Activated CD4-positive, alpha-beta T cell treated with anti-CD3 and anti-CD28 coated beads, Interleukin-2, amount 50 U/mL, for 16 hours (primary cell): Measurements from ENCODE around the gene PREP.
"Not testable (repeated sequence)": the region's sequence is repeated elsewhere in the genome, so short reads cannot be mapped to it uniquely, and the experiment has no call there.

Source experiments
- DNase-seq: peaks from one replicate; pipeline ENCODE4 v3.0.0-alpha.2; 2020

PREP gene

GRCh38 chr6:105389543-105389942 is 13.3 kb downstream of the PREP start:
- DNase-seq: no peak

DNA sequence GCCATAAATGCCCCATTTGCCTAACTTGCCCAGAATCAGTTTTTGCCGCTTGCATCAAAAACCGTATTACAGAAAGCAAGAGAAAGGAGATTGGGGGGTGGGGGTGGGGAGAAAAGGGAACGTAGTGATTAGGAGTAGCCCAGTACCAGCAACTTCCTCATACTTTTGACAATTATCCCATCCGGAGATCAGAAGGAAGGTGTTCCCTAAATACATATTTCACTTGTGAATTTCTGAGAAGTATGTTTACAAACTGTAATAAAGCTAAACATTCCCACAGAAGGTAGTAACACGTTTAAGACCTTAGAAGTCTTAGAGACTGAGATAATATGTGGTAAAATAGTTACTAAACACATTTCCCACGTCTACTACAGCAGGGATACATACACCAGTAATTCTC is 14.5 kb downstream of the PREP start:
- no peak for DNase-seq

DNA sequence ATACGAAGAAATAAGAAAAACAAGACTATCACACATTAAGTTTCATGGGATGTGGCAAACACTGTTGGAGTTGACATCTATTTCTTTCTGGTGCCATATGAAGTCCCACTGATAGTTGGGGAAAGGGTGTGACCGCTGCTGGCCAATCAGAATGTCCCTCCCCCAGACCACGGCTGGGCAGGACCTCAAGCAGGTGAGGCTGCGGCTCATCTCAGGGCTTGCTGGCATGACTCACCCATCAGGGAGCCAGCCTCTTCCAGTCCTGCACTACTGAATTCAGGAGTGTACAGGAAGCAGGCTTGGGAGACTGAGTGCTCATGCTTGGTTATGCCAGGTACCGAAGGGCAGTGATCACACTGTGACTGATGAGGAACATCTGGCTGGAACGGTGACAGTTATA is 18.9 kb downstream of the PREP start:
- no peak for DNase-seq

- no peak for DNase-seq
Observed at GRCh38 chr6:105382958-105383357, 19.9 kb downstream of the PREP start.

DNA sequence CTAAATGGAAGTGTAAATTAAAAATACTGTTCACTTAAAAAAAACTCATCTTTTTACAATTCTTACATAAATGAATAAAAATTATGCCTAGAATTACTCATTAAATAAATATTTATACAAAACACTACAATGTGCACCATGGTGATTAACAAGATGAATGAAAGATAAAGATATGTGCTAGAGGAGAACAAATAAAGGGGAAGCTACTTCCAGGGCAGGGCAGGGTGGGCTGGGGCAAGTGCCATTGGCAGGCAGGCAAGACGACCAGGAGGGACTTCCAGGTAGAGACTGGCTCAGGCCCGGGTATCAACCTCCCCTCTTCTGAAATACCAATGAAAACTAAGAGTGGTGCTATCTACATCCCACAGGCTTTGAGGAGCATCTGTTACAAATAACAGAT is 20.4 kb downstream of the PREP start:
- DNase-seq: no peak

DNA sequence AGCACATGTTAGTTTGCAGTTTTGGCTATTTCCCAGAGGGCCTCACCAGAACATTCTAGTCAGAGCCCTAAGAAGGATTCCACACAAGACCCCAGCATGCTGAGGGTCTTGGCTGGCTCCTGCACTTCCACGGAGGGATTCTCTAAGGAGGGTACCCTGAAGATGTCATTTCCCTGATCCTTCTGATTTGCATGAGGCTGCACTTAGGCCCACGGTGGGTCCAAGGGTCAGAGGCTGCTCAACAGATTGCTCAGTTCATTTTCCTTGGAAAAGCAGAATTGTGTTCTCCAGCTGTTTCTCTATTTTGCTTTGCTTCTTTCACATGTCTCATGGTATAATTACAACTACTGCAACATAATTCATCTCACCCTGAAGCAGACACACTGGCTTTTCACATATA is 22.2 kb downstream of the PREP start:
- no peak for DNase-seq

DNA sequence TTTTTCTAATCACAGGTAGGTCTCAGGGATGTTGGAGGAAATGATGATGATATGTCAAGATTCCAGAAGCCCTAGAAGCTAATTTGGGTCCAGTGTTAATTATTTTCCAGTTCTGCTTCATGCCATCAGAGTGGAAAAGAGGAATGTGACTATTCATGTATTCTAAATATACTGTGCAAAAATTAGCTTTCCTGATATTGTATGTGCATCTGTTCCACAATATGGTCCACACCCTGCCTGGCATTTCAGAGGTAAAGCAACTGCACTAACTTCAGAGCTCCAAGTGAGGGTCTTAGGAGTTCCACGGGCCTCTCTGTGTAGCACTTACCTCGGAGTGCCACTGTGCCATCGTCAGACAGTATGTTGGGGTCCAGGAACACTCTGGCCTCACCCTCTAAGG is 27.1 kb downstream of the PREP start:
- no peak for DNase-seq

GRCh38 chr6:105374010-105374420 is 28.9 kb downstream of the PREP start:
- DNase-seq: no peak

DNA sequence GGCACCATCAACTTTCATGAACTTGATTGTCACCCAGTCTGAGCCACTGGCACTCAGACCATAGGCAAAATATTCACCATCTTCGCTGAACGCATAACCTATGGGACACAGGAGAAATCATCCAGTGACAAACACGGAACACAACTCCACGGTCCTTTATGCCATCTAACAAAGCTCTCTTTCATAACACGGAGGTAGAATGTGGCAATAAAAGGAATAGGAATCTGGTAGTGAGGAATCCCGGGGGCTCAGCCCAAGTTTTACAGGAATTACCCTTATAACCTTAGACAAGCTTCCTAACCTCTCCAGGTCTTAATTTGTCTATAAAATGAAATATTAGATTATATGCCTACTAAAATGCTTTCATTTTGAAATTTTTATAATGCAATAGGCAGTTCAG is 29.4 kb downstream of the PREP start:
- no peak for DNase-seq

GRCh38 chr6:105372849-105373182 is 30.1 kb downstream of the PREP start:
- DNase-seq: no peak

GRCh38 chr6:105372142-105372848 is 30.6 kb downstream of the PREP start:
- DNase-seq: no peak

DNA sequence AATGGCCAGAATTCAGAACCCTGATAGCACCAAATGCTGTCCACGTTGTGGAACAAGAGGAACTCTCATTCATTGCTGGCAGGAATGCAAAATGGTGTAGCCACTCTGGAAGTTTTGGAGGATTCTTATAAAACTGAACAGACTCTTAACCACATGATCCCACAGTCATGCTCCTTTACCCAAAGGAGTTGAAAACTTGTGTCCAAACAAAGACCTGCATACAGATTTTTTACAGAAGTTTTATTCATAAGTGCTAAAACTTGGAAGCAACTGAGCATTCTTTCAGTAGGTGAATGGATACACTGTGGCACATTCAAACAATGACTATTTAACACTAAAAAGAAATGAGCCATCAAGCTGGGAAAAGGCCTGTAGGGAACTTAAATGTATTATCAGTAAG is 32.5 kb downstream of the PREP start:
- no peak for DNase-seq

GRCh38 chr6:105369145-105369544 is 33.7 kb downstream of the PREP start:
- DNase-seq: no peak

- DNase-seq: peak; percentile 14
Observed at GRCh38 chr6:105364243-105364642, 38.6 kb downstream of the PREP start.

- no peak for DNase-seq
Observed at GRCh38 chr6:105363100-105363754, 39.7 kb downstream of the PREP start.

DNA sequence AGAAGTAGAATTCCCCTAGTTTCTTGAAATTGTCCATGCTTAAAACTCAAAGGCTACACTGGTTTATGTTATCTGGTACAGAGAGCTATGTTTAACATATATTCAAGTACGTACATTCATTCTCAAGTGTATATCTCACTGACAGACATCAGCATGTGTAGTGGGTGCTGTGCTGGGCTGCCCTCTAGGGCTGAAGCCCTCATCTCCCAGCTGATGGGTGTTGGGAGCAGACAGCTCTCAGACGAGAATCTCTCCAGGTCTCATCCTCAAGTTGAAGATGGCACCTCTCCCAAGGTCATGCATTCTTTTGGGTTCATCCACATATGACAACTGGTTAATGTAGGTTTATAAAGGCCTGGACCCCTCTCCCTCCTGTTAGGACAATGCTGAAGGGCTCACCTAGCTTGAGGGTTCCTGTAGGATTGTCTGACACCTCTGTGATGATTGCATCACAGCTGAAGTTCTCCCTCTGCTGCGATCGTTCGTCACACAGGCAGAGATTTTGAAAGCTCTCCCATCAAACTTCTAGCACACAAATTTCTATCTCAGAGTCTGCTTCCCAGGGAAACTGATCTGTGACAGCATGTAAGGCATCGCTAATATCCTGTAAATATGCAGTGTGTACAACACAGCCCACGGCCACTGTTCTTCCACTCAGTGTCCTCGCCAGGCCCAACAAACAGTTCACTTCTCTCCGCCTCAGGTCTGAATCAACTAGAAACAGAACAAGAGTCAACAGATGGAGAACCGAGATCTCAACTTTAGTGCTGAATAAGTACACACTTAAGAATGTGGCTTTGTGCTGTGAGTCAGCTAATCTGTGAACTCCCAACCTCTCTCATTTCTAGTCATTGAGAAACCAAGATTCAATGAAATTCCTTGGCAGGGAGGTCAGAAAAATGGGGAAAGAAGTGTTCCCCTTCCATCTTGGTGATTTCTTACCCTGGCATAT is 43.2 kb downstream of the PREP start:
- peak; percentile 47 for DNase-seq

- no peak for DNase-seq
Observed at GRCh38 chr6:105357165-105357564, 45.7 kb downstream of the PREP start.

GRCh38 chr6:105352037-105352617 is 50.8 kb downstream of the PREP start:
- no peak for DNase-seq

- no peak for DNase-seq
Observed at GRCh38 chr6:105348897-105349296, 54.0 kb downstream of the PREP start.

GRCh38 chr6:105346052-105346451 is 56.8 kb downstream of the PREP start:
- DNase-seq: no peak

- DNase-seq: no peak
Observed at GRCh38 chr6:105345506-105345905, 57.4 kb downstream of the PREP start.

DNA sequence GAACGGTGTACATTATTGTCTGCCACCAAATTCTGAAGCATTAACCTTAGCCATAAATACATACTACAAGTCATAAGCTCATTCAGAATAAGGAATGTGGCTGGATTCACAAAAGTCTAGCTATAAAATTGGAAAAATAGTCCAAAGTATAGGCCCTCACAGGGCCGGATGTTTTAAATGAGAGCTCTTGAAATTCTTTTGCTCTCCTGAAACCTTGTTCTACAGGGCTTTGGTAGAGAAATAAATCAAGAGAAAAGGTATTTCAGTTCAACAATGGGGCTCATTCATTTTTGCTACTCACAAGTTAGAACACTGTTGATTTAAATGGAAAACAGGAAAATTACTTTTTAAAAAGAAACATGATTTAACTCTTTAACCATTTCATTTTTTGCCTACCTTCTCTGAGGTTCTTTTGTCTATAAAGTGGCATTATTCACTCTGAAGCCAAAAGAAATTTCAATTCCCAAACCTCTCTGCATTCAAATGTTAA is 58.0 kb downstream of the PREP start:
- no peak for DNase-seq

GRCh38 chr6:105338350-105338983 is 64.4 kb downstream of the PREP start:
- DNase-seq: not testable (repeated sequence)
